ENCODE measurements around the gene NFIX. TPM values are rescaled to one million over a fixed set of nuclear protein-coding genes. Genes with fewer than 3 reads are reported as not detected.
A peak's percentile ranks its signal among the peaks of the same experiment; 100 is the strongest.

NFIX gene
- total and polyA plus RNA-seq, 2 of the 13 experiments (the other 11 are each of a cell fraction or from before 2014, with no cell fraction given), result 3.4 to 5.4 TPM

GRCh38 chr19:13053761-13054625 is 58.7 kb downstream of the NFIX start (continued):
- TF ChIP-seq ZSCAN5A (CRISPR knock-in tag; IDR thresholded peaks at IDR 0.05; ENCODE audit: borderline replicate concordance) (no peak), SNRNP70 (IDR thresholded peaks at IDR 0.05; ENCODE audit: low read depth, low read length) (no peak), POLR2G (IDR thresholded peaks at IDR 0.05; ENCODE audit: low read depth, low read length) (peak; percentile 80), DPF2 (CRISPR knock-in tag; IDR thresholded peaks at IDR 0.05; ENCODE audit: borderline replicate concordance, low read depth) (peak; percentile 90), ZNF432 (CRISPR knock-in tag; IDR thresholded peaks at IDR 0.05; ENCODE audit: borderline replicate concordance) (no peak), ZNF329 (CRISPR knock-in tag; IDR thresholded peaks at IDR 0.05; ENCODE audit: low read depth) (0 out of 2 replicates have a peak, but pooled peaks have one; percentile 30), ELK4 (CRISPR knock-in tag; IDR thresholded peaks at IDR 0.05; ENCODE audit: borderline replicate concordance) (no peak), HIVEP1 (CRISPR knock-in tag; IDR thresholded peaks at IDR 0.05) (peak; percentile 88), ZBTB7A (CRISPR knock-in tag; IDR thresholded peaks at IDR 0.05) (peak; percentile 57; the same call in 1 of the 2 replicates), ESRRA (CRISPR knock-in tag; IDR thresholded peaks at IDR 0.05; ENCODE audit: low read depth) (peak; percentile 54; the same call in 1 of the 2 replicates), TFE3 (CRISPR knock-in tag; IDR thresholded peaks at IDR 0.05) (peak; percentile 65; the same call in 1 of the 2 replicates), CCAR2 (optimal IDR thresholded peaks at IDR 0.05; ENCODE audit: low read depth, low read length) (no peak), TMF1 (CRISPR knock-in tag; IDR thresholded peaks at IDR 0.05; ENCODE audit: low read depth) (no peak), NCOA2 (CRISPR knock-in tag; IDR thresholded peaks at IDR 0.05) (peak; percentile 86), SETDB1 (CRISPR knock-in tag; IDR thresholded peaks at IDR 0.05; ENCODE audit: borderline replicate concordance) (no peak), ZNF121 (CRISPR knock-in tag; IDR thresholded peaks at IDR 0.05) (peak; percentile 46; the same call in 1 of the 2 replicates), ZNF574 (CRISPR knock-in tag; IDR thresholded peaks at IDR 0.05) (peak; percentile 63), ZBTB42 (CRISPR knock-in tag; IDR thresholded peaks at IDR 0.05) (peak; percentile 22; the same call in 1 of the 2 replicates), ZNF33B (CRISPR knock-in tag; IDR thresholded peaks at IDR 0.05) (peak; percentile 17; the same call in 1 of the 2 replicates), MXD1 (CRISPR knock-in tag; IDR thresholded peaks at IDR 0.05) (peak; percentile 46; the same call in 1 of the 2 replicates), ZNF839 (CRISPR knock-in tag; IDR thresholded peaks at IDR 0.05; ENCODE audit: borderline replicate concordance) (no peak)
